ENCODE measurements around the gene FYCO1.

DNA sequence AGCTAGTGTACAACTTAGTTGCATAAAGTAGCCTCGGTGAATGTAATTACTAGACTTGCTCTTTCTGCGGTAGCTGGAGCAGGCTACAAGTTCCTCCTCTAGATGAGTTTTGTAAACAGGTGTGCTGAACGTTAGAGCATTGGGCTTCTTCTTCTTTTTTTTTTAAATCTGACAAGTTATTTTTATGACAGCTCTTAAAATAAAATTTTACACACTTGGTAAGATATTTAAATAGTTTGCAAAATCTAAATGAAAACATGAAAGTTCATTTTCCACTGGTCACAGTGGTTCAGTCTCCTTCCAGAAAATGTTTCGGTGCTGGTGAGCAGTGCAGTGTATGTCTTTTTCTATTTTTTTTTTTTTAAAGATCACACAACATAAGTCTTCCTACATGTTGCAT lies 106.3 kb downstream of the FYCO1 start:
- TF ChIP-seq, protein P1, sequence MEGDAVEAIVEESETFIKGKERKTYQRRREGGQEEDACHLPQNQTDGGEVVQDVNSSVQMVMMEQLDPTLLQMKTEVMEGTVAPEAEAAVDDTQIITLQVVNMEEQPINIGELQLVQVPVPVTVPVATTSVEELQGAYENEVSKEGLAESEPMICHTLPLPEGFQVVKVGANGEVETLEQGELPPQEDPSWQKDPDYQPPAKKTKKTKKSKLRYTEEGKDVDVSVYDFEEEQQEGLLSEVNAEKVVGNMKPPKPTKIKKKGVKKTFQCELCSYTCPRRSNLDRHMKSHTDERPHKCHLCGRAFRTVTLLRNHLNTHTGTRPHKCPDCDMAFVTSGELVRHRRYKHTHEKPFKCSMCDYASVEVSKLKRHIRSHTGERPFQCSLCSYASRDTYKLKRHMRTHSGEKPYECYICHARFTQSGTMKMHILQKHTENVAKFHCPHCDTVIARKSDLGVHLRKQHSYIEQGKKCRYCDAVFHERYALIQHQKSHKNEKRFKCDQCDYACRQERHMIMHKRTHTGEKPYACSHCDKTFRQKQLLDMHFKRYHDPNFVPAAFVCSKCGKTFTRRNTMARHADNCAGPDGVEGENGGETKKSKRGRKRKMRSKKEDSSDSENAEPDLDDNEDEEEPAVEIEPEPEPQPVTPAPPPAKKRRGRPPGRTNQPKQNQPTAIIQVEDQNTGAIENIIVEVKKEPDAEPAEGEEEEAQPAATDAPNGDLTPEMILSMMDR (IDR thresholded peaks at IDR 0.05), result no peak
- TF ChIP-seq POLR2A (IDR thresholded peaks at IDR 0.05), result no peak

All from Peyer's patch (tissue), 4 donors.